HG03196 (cell line): ENCODE measurements around the gene ABCC1.
"Not testable (repeated sequence)": the region's sequence is repeated elsewhere in the genome, so short reads cannot be mapped to it uniquely, and the experiment has no call there.

Experiments used
- ATAC-seq: cut with Tn5 transposase; IDR thresholded peaks from one replicate; pipeline ENCODE4 v1.9.1; 2021; ENCODE audit not compliant: unreplicated experiment

ABCC1 gene

GRCh38 chr16:15942931-15943690 is 6.3 kb upstream of the ABCC1 start:
- ATAC-seq: no peak

- no peak for ATAC-seq
These were observed 3.0 kb upstream of the ABCC1 start for GRCh38 chr16:15946257-15947044.

GRCh38 chr16:15947983-15948509 is 1.4 kb upstream of the ABCC1 start:
- no peak for ATAC-seq

GRCh38 chr16:15948532-15949209 is 745 bp upstream of the ABCC1 start:
- no peak for ATAC-seq

- ATAC-seq: no peak
These were observed 892 bp downstream of the ABCC1 start for GRCh38 chr16:15950161-15950854.

- no peak for ATAC-seq
These were observed 1.5 kb downstream of the ABCC1 start for GRCh38 chr16:15950869-15951268.

GRCh38 chr16:15951852-15952251 is 2.4 kb downstream of the ABCC1 start:
- no peak for ATAC-seq

GRCh38 chr16:15952265-15952711 is 2.9 kb downstream of the ABCC1 start:
- ATAC-seq: no peak

- no peak for ATAC-seq
These were observed 4.1 kb downstream of the ABCC1 start for GRCh38 chr16:15953477-15953876.

- ATAC-seq: no peak
These were observed 4.8 kb downstream of the ABCC1 start for GRCh38 chr16:15953929-15954813.

GRCh38 chr16:15954814-15955151 is 5.4 kb downstream of the ABCC1 start:
- no peak for ATAC-seq

- no peak for ATAC-seq
These were observed 6.0 kb downstream of the ABCC1 start for GRCh38 chr16:15955425-15955824.

GRCh38 chr16:15956106-15956505 is 6.7 kb downstream of the ABCC1 start:
- ATAC-seq: not testable (repeated sequence)

- no peak for ATAC-seq
These were observed 9.4 kb downstream of the ABCC1 start for GRCh38 chr16:15958703-15959348.

- ATAC-seq: no peak
These were observed 10.9 kb downstream of the ABCC1 start for GRCh38 chr16:15960124-15960971.

- ATAC-seq: peak; percentile 55
These were observed 11.7 kb downstream of the ABCC1 start for GRCh38 chr16:15961060-15961511.

- ATAC-seq: peak; percentile 18
These were observed 12.2 kb downstream of the ABCC1 start for GRCh38 chr16:15961571-15962090.

GRCh38 chr16:15963307-15963910 is 14.0 kb downstream of the ABCC1 start:
- ATAC-seq: no peak
